Psoas muscle (tissue), 8 donors: ENCODE data around the gene EID2. TPM values are rescaled to one million over a fixed set of nuclear protein-coding genes. Genes with fewer than 3 reads are reported as not detected.

Experiments
- ATAC-seq, 4 donors: fragments of 200-7000 bp; cut with Tn5 transposase; one replicate each; pipeline ENCODE4 v1.9.1; 2020; ENCODE audit warnings: moderate library complexity in 3 of 4, mild to moderate bottlenecking in 2 of 4
- DNase-seq, 2 donors: peaks; one replicate each; pipeline ENCODE4 v3.0.0-alpha.2; 2020
- H3K27ac ChIP-seq: fragments of 200-600 bp; one replicate; pipeline ENCODE4 v1.8.0; 2022
- H3K27me3 ChIP-seq, 3 donors: fragments of 200-600 bp in 1 of 3; one replicate each; pipeline versions ENCODE4 v1.6.1 to v1.8.0; 2013 to 2022; ENCODE audit warnings: low read length in 2 of 3, mild to moderate bottlenecking in 2 of 3, moderate library complexity in 1 of 3; ENCODE audit not compliant: insufficient read depth in 3 of 3
- H3K36me3 ChIP-seq, 2 donors: fragments of 200-600 bp in 1 of 2; one replicate each; pipeline versions ENCODE4 v1.6.1 to v1.8.0; 2013 to 2022; ENCODE audit warnings: low read depth in 1 of 2, mild to moderate bottlenecking in 1 of 2, moderate library complexity in 1 of 2; ENCODE audit not compliant: insufficient read depth in 1 of 2
- H3K4me1 ChIP-seq: fragments of 200-600 bp; one replicate; pipeline ENCODE4 v1.8.0; 2022
- H3K4me3 ChIP-seq: fragments of 200-600 bp; one replicate; pipeline ENCODE4 v1.8.0; 2022; ENCODE audit warnings: mild to moderate bottlenecking
- H3K9me3 ChIP-seq: fragments of 200-600 bp; one replicate; pipeline ENCODE4 v1.8.0; 2022
- WGBS, 3 donors: extraction: QIAGEN DNeasy Blood & Tissue Kit; methylation state at CpG; one replicate each; pipeline versions ENCODE4 v1.1.6 to v1.1.7; 2013; 5-methylcytosine and 5-hydroxymethylcytosine counted together
- intact Hi-C, 2 donors: fragments of 100-400 bp; cut with DNase I; formaldehyde crosslinking; loops; one replicate each; pipeline versions ENCODE4 v1.11.0 to v1.14.2; 2022
- polyA plus RNA-seq, 3 donors: library from polyadenylated mRNA; stranded (reverse); fragments of 200-250 nt; gene quantifications; one replicate each; pipeline ENCODE4 v1.2.3, GENCODE V29; 2013
- total RNA-seq, 4 donors: library from RNA; stranded (reverse); fragmentation: NEBNext Ultra II Directional in 2 of 4; extraction: Animal tissue kit (Norgen Biotek cat#: 25700) in 2 of 4; gene quantifications; one replicate each; pipeline versions ENCODE4 v1.2.1 to v1.2.4, GENCODE V29; 2021 to 2023
- TF ChIP-seq, protein P1 (sequence below): fragments of 200-600 bp; IDR thresholded peaks from one replicate; pipeline ENCODE4 v1.8.0; 2022; ENCODE audit warnings: antibody characterized with exemption
- donor health status: healthy with polysubstance abuse.
- donor health status: DM: no; HTN: no; CAD: no; lungs with moderate emphysema.
- donor health status: Bipolar disorder and iron deficiency.
- donor health status: healthy.
- donor health status: DM: yes; HTN: yes; CAD: no.
- donor health status: DM: no; HTN: no; CAD: no.
- donor health status: DM: no; HTN: no; CAD: no.
- donor health status: DM: yes; HTN: yes; CAD: no.

Gene EID2
- total and polyA plus RNA-seq, 7 donors: 7.6 to 15.7 (median 10.4) TPM

DNA sequence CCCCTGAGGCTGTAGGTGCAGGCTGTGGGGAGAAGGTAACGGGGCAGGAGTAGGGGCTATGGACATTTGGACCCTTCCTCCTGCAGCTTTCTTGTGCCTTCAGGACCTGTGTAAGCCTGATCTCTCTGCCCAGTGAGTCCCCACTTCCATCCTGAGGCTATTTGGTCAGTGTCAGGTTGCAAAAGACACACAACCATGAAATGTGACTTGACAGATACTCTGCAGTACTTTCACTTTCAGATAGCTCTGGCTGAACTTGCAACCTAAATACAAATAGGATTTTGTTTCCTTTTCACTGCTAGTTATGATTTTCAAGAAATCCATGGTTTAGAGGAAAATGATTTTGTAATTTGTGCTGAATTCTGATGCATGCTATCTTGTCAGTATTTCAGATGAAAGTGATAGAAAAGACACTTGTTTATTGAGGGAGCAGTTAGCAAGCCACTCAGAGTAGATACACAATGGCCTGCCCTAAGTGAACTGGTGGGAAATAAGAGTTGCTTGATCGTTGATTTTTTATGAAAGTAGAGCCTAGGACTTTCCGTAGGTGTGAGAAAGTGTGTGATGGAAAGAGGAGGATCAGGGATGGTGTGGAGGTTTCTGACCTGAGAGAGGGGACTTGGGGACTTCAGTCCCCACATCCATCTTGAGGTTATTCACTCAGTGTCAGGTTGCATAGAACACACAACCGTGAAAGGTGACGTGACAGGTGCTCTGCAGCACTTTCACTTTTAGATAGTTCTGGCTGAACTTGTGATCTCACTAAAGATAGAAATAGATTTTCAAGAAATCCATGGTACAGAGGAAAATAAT lies 18.1 kb upstream of the EID2 start:
- DNase-seq: no peak
- Histone ChIP-seq H3K27ac (no peak overlapping the region), H3K4me3 (no peak overlapping the region), H3K36me3 (no peaks in the 10 kb centered on the region), H3K9me3 (no peaks in the 10 kb centered on the region), H3K27me3 (no peaks in the 10 kb centered on the region), H3K4me1 (peaks cover 7% of the 10 kb centered on the region)
- WGBS, 3 donors: 33 to 45% (median 39%) methylated on average over 5 of the region's 5 CpGs
- intact Hi-C loops: no loop called here
- TF ChIP-seq, protein P1, sequence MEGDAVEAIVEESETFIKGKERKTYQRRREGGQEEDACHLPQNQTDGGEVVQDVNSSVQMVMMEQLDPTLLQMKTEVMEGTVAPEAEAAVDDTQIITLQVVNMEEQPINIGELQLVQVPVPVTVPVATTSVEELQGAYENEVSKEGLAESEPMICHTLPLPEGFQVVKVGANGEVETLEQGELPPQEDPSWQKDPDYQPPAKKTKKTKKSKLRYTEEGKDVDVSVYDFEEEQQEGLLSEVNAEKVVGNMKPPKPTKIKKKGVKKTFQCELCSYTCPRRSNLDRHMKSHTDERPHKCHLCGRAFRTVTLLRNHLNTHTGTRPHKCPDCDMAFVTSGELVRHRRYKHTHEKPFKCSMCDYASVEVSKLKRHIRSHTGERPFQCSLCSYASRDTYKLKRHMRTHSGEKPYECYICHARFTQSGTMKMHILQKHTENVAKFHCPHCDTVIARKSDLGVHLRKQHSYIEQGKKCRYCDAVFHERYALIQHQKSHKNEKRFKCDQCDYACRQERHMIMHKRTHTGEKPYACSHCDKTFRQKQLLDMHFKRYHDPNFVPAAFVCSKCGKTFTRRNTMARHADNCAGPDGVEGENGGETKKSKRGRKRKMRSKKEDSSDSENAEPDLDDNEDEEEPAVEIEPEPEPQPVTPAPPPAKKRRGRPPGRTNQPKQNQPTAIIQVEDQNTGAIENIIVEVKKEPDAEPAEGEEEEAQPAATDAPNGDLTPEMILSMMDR: no peak
- no peak for ATAC-seq

DNA sequence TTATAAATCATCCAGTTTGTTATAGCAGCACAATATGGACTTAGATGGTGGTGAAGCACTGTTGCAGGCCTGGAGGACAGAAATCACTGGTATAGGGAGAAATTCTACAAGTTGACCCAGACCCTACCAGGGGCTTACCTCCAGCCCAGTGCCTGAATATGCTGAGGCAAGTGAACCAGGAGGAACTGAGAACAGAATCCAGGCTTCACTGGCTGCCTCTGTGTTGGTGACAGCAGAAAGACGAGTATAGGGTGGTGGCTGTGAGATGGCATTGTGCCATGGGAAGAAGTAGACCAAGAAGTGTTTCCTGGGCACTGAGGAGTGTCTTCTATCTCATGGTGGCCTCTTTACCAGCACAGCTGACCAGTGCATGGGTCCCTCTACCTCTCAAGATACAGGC lies 15.9 kb upstream of the EID2 start:
- peaks cover 7% of the 10 kb centered on the region for H3K4me1 ChIP-seq
- no peaks in the 10 kb centered on the region for H3K36me3 ChIP-seq
- DNase-seq: no peak
- intact Hi-C loops: no loop called here
- no peak for ATAC-seq
- H3K9me3 ChIP-seq: no peaks in the 10 kb centered on the region
- no peak overlapping the region for H3K4me3 ChIP-seq
- 38 to 50% (median 40%) methylated on average over 1 of the region's 1 CpG for WGBS, 3 donors
- TF ChIP-seq, protein P1: no peak
- H3K27me3 ChIP-seq: no peaks in the 10 kb centered on the region
- H3K27ac ChIP-seq: no peak overlapping the region

DNA sequence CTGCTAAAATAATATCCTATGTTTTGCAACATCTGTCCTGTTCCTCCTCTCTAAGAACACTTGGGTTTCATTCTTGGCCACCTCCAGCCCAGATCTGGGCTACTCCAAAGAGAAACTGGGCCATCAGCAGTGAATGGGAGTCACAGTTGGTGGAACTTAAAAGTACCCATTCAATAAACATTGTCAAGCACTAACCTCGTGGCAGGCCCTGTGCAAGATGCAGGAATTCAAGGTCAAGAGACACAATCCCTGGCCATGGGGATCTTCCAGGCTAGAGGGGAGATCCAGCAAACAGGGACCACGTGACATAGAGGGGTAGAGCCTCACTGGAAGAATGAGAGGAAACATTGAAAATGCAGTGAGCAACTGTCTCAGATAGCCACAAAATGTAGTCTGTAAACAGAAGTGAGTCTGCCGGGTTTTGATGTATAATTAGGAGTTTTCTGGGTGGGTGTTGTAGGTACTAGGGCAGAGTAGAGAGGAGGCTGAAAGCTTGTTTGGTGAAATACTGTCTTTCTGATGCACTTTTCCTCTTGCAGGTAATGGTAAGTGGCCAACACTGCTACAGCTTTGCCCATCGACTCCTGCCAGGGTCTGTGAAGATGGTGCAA lies 14.8 kb upstream of the EID2 start:
- Histone ChIP-seq H3K36me3 (no peaks in the 10 kb centered on the region), H3K27me3 (no peaks in the 10 kb centered on the region), H3K27ac (no peak overlapping the region), H3K4me3 (no peak overlapping the region), H3K9me3 (no peaks in the 10 kb centered on the region), H3K4me1 (peaks cover 7% of the 10 kb centered on the region)
- intact Hi-C loops: loop anchor here (5.0 kb wide), 3 partner anchors 117 to 287 kb away; no protein-coding TSS in a partner anchor
- TF ChIP-seq, protein P1: no peak
- WGBS, 3 donors: 64 to 75% (median 73%) methylated on average over 4 of the region's 4 CpGs
- ATAC-seq (no peak), DNase-seq (no peak)

DNA sequence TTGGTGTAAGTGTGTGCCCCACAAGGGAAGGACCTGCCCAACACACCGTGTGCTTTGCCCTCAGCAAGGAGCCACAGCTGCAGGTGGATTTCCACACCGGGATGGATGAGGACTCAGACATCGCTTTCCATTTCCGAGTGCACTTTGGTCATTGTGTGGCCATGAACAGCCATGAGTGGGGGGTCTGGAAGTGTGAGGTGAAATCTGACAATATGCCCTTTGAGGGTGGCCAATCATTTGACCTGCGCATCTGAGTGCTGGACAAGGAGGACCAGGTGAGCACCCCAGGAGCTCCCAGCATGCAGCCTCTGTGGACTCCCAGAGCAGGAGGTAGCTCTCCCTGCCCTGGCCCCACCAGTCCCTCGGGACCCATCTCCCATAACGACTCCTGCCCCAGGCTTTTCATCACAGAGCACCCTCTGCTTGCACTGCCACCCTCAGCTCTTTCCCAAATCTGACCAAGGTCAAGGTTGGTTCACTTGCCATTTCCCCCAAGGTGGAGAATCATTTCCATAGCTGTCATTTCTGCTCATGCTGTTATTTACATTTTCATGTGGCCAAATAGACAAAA lies 13.2 kb upstream of the EID2 start:
- intact Hi-C loops: loop anchor here (5.0 kb wide), 3 partner anchors 119 to 289 kb away; no protein-coding TSS in a partner anchor
- H3K27me3 ChIP-seq: no peaks in the 10 kb centered on the region
- ATAC-seq (no peak), DNase-seq (no peak)
- H3K36me3 ChIP-seq: no peaks in the 10 kb centered on the region
- no peak overlapping the region for H3K27ac ChIP-seq
- peaks cover 3% of the 10 kb centered on the region for H3K4me1 ChIP-seq
- 60 to 61% (median 60%) methylated on average over 7 of the region's 7 CpGs for WGBS, 3 donors
- H3K4me3 ChIP-seq: no peak overlapping the region
- no peaks in the 10 kb centered on the region for H3K9me3 ChIP-seq
- TF ChIP-seq, protein P1: no peak
